ENCODE measurements around the gene KANK2. TPM values are rescaled to one million over a fixed set of nuclear protein-coding genes. Genes with fewer than 3 reads are reported as not detected.
A peak's percentile ranks its signal among the peaks of the same experiment; 100 is the strongest.

KANK2 gene
- total and polyA plus RNA-seq, 2 of the 13 experiments (the other 11 are each of a cell fraction or from before 2014, with no cell fraction given), result 5.7 to 12.9 TPM

DNA sequence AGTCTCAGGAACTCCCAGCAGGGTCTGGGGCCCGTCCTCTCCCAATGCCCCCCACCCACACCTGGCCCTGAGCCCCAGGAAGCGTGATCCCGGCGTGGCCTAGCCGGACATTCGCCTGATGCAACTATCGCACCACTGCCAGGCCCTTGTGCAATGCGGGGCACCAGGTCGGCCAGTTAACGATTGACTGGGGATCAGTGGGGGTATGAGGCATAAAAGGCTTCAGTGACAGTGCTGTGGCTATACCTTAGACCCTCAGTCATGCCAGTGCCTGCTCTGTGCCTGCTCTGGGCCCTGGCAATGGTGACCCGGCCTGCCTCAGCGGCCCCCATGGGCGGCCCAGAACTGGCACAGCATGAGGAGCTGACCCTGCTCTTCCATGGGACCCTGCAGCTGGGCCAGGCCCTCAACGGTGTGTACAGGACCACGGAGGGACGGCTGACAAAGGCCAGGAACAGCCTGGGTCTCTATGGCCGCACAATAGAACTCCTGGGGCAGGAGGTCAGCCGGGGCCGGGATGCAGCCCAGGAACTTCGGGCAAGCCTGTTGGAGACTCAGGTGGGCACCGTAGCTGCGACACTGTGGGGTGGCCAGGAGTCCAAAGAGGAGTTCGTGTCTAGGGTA, 42.1 kb upstream of the KANK2 start, which contains the start of gene ANGPTL8 (continued):
- TF ChIP-seq KDM5A (IDR thresholded peaks at IDR 0.05; ENCODE audit: borderline replicate concordance, low read length) (no peak), RCOR2 (CRISPR knock-in tag; IDR thresholded peaks at IDR 0.05) (peak; percentile 73), CBX5 (CRISPR knock-in tag; IDR thresholded peaks at IDR 0.05; ENCODE audit: borderline replicate concordance) (peak; percentile 93; the same call in 1 of the 2 replicates), TCF12 (IDR thresholded peaks at IDR 0.05) (no peak), TCF12 (CRISPR knock-in tag; IDR thresholded peaks at IDR 0.05) (peak; percentile 96), ZNF773 (CRISPR knock-in tag; IDR thresholded peaks at IDR 0.05; ENCODE audit: borderline replicate concordance) (no peak), HMG20A (CRISPR knock-in tag; IDR thresholded peaks at IDR 0.05; ENCODE audit: borderline replicate concordance) (peak; percentile 93), PTBP1 (IDR thresholded peaks at IDR 0.05; ENCODE audit: low read depth, low read length, poor library complexity, severe bottlenecking) (no peak), MYC (CRISPR knock-in tag; IDR thresholded peaks at IDR 0.05; ENCODE audit: borderline replicate concordance) (peak; percentile 97), ZFP82 (CRISPR knock-in tag; IDR thresholded peaks at IDR 0.05; ENCODE audit: borderline replicate concordance) (peak; percentile 42; the same call in 1 of the 2 replicates), ZNF883 (CRISPR knock-in tag; IDR thresholded peaks at IDR 0.05; ENCODE audit: not compliant biosample characterization) (peak; percentile 87), YEATS4 (CRISPR knock-in tag; IDR thresholded peaks at IDR 0.05; ENCODE audit: borderline replicate concordance) (peak; percentile 91; the same call in 1 of the 2 replicates), CHCHD3 (CRISPR knock-in tag; IDR thresholded peaks at IDR 0.05) (0 out of 2 replicates have a peak, but pooled peaks have one; percentile 70)
- TF ChIP-seq, protein P1, sequence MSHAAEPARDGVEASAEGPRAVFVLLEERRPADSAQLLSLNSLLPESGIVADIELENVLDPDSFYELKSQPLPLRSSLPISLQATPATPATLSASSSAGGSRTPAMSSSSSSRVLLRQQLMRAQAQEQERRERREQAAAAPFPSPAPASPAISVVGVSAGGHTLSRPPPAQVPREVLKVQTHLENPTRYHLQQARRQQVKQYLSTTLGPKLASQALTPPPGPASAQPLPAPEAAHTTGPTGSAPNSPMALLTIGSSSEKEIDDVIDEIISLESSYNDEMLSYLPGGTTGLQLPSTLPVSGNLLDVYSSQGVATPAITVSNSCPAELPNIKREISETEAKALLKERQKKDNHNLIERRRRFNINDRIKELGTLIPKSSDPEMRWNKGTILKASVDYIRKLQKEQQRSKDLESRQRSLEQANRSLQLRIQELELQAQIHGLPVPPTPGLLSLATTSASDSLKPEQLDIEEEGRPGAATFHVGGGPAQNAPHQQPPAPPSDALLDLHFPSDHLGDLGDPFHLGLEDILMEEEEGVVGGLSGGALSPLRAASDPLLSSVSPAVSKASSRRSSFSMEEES (CRISPR knock-in tag; IDR thresholded peaks at IDR 0.05), result peak; percentile 89
- TF ChIP-seq, protein P2, sequence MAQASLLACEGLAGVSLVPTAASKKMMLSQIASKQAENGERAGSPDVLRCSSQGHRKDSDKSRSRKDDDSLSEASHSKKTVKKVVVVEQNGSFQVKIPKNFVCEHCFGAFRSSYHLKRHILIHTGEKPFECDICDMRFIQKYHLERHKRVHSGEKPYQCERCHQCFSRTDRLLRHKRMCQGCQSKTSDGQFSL (CRISPR knock-in tag; IDR thresholded peaks at IDR 0.05), result 0 out of 2 replicates have a peak, but pooled peaks have one; percentile 52
- TF ChIP-seq, protein P3, sequence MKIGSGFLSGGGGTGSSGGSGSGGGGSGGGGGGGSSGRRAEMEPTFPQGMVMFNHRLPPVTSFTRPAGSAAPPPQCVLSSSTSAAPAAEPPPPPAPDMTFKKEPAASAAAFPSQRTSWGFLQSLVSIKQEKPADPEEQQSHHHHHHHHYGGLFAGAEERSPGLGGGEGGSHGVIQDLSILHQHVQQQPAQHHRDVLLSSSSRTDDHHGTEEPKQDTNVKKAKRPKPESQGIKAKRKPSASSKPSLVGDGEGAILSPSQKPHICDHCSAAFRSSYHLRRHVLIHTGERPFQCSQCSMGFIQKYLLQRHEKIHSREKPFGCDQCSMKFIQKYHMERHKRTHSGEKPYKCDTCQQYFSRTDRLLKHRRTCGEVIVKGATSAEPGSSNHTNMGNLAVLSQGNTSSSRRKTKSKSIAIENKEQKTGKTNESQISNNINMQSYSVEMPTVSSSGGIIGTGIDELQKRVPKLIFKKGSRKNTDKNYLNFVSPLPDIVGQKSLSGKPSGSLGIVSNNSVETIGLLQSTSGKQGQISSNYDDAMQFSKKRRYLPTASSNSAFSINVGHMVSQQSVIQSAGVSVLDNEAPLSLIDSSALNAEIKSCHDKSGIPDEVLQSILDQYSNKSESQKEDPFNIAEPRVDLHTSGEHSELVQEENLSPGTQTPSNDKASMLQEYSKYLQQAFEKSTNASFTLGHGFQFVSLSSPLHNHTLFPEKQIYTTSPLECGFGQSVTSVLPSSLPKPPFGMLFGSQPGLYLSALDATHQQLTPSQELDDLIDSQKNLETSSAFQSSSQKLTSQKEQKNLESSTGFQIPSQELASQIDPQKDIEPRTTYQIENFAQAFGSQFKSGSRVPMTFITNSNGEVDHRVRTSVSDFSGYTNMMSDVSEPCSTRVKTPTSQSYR (CRISPR knock-in tag; IDR thresholded peaks at IDR 0.05; ENCODE audit: borderline replicate concordance), result peak; percentile 92
- TF ChIP-seq, protein P4, sequence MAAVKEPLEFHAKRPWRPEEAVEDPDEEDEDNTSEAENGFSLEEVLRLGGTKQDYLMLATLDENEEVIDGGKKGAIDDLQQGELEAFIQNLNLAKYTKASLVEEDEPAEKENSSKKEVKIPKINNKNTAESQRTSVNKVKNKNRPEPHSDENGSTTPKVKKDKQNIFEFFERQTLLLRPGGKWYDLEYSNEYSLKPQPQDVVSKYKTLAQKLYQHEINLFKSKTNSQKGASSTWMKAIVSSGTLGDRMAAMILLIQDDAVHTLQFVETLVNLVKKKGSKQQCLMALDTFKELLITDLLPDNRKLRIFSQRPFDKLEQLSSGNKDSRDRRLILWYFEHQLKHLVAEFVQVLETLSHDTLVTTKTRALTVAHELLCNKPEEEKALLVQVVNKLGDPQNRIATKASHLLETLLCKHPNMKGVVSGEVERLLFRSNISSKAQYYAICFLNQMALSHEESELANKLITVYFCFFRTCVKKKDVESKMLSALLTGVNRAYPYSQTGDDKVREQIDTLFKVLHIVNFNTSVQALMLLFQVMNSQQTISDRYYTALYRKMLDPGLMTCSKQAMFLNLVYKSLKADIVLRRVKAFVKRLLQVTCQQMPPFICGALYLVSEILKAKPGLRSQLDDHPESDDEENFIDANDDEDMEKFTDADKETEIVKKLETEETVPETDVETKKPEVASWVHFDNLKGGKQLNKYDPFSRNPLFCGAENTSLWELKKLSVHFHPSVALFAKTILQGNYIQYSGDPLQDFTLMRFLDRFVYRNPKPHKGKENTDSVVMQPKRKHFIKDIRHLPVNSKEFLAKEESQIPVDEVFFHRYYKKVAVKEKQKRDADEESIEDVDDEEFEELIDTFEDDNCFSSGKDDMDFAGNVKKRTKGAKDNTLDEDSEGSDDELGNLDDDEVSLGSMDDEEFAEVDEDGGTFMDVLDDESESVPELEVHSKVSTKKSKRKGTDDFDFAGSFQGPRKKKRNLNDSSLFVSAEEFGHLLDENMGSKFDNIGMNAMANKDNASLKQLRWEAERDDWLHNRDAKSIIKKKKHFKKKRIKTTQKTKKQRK (IDR thresholded peaks at IDR 0.05; ENCODE audit: low read length), result no peak
- TF ChIP-seq, protein P5, sequence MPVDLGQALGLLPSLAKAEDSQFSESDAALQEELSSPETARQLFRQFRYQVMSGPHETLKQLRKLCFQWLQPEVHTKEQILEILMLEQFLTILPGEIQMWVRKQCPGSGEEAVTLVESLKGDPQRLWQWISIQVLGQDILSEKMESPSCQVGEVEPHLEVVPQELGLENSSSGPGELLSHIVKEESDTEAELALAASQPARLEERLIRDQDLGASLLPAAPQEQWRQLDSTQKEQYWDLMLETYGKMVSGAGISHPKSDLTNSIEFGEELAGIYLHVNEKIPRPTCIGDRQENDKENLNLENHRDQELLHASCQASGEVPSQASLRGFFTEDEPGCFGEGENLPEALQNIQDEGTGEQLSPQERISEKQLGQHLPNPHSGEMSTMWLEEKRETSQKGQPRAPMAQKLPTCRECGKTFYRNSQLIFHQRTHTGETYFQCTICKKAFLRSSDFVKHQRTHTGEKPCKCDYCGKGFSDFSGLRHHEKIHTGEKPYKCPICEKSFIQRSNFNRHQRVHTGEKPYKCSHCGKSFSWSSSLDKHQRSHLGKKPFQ (CRISPR knock-in tag; IDR thresholded peaks at IDR 0.05; ENCODE audit: insufficient replicate concordance), result peak; percentile 87

Measured in HepG2 (cell line).